AG04450 (cell line): ENCODE data around the gene SLC10A7. TPM values are rescaled to one million over a fixed set of nuclear protein-coding genes. Genes with fewer than 3 reads are reported as not detected.

Experiments
- CTCF ChIA-PET: fragments of 300-600, 350-600 bp; formaldehyde crosslinking; extraction: SDS; loops from one replicate; lab custom pipeline; 2022; ENCODE audit warnings: antibody characterized with exemption, inconsistent platforms; lab: Charles Lee
- POLR2A ChIA-PET: fragments of 350-600 bp; formaldehyde crosslinking; extraction: SDS; loops from one replicate; lab custom pipeline; 2021; ENCODE audit warnings: antibody characterized with exemption, inconsistent platforms; lab: Yijun Ruan, JAX
- DNase-seq: peaks from one replicate; pipeline ENCODE4 v3.0.0-alpha.2; 2011; ENCODE audit warnings: low read depth, low spot score
- H3K27ac ChIP-seq: one replicate; pipeline ENCODE4 v1.5.1; 2012; ENCODE audit warnings: low read depth, low read length, control low read depth
- H3K27me3 ChIP-seq: one replicate; pipeline ENCODE4 v1.6.0; 2012; ENCODE audit warnings: low read length; ENCODE audit not compliant: control insufficient read depth, insufficient read depth
- H3K4me3 ChIP-seq: 2 replicates; pipeline ENCODE4 v1.5.1; 2011; ENCODE audit warnings: mild to moderate bottlenecking, low read depth, low read length, control low read depth
- H3K9me3 ChIP-seq: 2 replicates; pipeline ENCODE4 v1.5.1; 2012; ENCODE audit warnings: low read length; ENCODE audit not compliant: control insufficient read depth, insufficient read depth
- CTCF ChIP-seq: IDR thresholded peaks from 2 replicates; pipeline ENCODE4 v1.5.1; 2011; ENCODE audit warnings: low read depth, low read length, control low read depth, inconsistent platforms
- polyA plus RNA-seq: library from polyadenylated mRNA; depleted of rRNA; stranded (reverse); fragments of >200 nt; gene quantifications from 2 replicates; pipeline ENCODE4 v1.2.3, GENCODE V29; 2011

The SLC10A7 gene
- polyA plus RNA-seq, 1 experiment, result 13.8 TPM

- no peak for DNase-seq
- Histone ChIP-seq H3K9me3 (peaks cover 5% of the 10 kb centered on the region; the same call in 1 of the 2 replicates), H3K27me3 (no peaks in the 10 kb centered on the region), H3K27ac (no peak overlapping the region), H3K4me3 (no peak overlapping the region)
- ChIA-PET CTCF (interaction anchor here (0.5 kb wide), 1 partner anchor 1343 kb away, joined by 4 read pairs; no protein-coding TSS in a partner anchor), POLR2A (no interaction called here)
- no peak for TF ChIP-seq CTCF
Observed at GRCh38 chr4:146247356-146247755, 274.4 kb downstream of the SLC10A7 start.

- POLR2A ChIA-PET, result no interaction called here
- TF ChIP-seq CTCF, result no peak
- H3K4me3 ChIP-seq, result no peak overlapping the region
- H3K27me3 ChIP-seq, result no peaks in the 10 kb centered on the region
- CTCF ChIA-PET, result interaction anchor here (1.0 kb wide), 1 partner anchor 671 kb away, joined by 5 read pairs; no protein-coding TSS in a partner anchor
- H3K9me3 ChIP-seq, result peaks cover 5% of the 10 kb centered on the region; the same call in 1 of the 2 replicates
- no peak for DNase-seq
- H3K27ac ChIP-seq, result no peak overlapping the region
Observed at GRCh38 chr4:146246381-146246780, 275.4 kb downstream of the SLC10A7 start.

- H3K27ac ChIP-seq, result no peak overlapping the region
- no peak for TF ChIP-seq CTCF
- peaks cover 5% of the 10 kb centered on the region; the same call in 1 of the 2 replicates for H3K9me3 ChIP-seq
- ChIA-PET POLR2A (no interaction called here), CTCF (interaction anchor here (1.0 kb wide), 1 partner anchor 671 kb away, joined by 5 read pairs; no protein-coding TSS in a partner anchor)
- H3K27me3 ChIP-seq, result no peaks in the 10 kb centered on the region
- no peak overlapping the region for H3K4me3 ChIP-seq
- no peak for DNase-seq
Observed at GRCh38 chr4:146245850-146246249, 275.9 kb downstream of the SLC10A7 start.

GRCh38 chr4:146245246-146245645 is 276.5 kb downstream of the SLC10A7 start:
- Histone ChIP-seq H3K27me3 (no peaks in the 10 kb centered on the region), H3K27ac (no peak overlapping the region), H3K4me3 (no peak overlapping the region), H3K9me3 (peaks cover 5% of the 10 kb centered on the region; the same call in 1 of the 2 replicates)
- no peak for DNase-seq
- TF ChIP-seq CTCF, result no peak
- ChIA-PET POLR2A (no interaction called here), CTCF (interaction anchor here (1.0 to 1.1 kb wide), 2 partner anchors 671 to 672 kb away, joined by 4 to 5 read pairs; no protein-coding TSS in a partner anchor)

GRCh38 chr4:146244496-146244895 is 277.2 kb downstream of the SLC10A7 start:
- POLR2A ChIA-PET, result no interaction called here
- Histone ChIP-seq H3K9me3 (peaks cover 5% of the 10 kb centered on the region; the same call in 1 of the 2 replicates), H3K27me3 (no peaks in the 10 kb centered on the region), H3K27ac (no peak overlapping the region), H3K4me3 (no peak overlapping the region)
- TF ChIP-seq CTCF, result no peak
- CTCF ChIA-PET, result interaction anchor here (1.1 kb wide), 1 partner anchor 671 kb away, joined by 4 read pairs; no protein-coding TSS in a partner anchor
- no peak for DNase-seq
